Smooth muscle cell of the brain vasculature (primary cell): ENCODE results near the gene SLC6A3.
"Not testable (repeated sequence)": the region's sequence is repeated elsewhere in the genome, so short reads cannot be mapped to it uniquely, and the experiment has no call there.

Experiments
- DNase-seq: peaks from one replicate; pipeline ENCODE4 v3.0.0-alpha.2; 2012; ENCODE audit warnings: low read depth, low spot score

Gene SLC6A3

GRCh38 chr5:1465117-1465516, 19.9 kb upstream of the SLC6A3 start:
- no peak for DNase-seq

GRCh38 chr5:1464511-1464910, 19.3 kb upstream of the SLC6A3 start:
- DNase-seq, result no peak

GRCh38 chr5:1464096-1464446, 18.8 kb upstream of the SLC6A3 start:
- DNase-seq, result no peak

GRCh38 chr5:1463326-1464095, 18.3 kb upstream of the SLC6A3 start:
- DNase-seq, result no peak

- no peak for DNase-seq
Measured at GRCh38 chr5:1462358-1462757, 17.1 kb upstream of the SLC6A3 start.

- no peak for DNase-seq
Measured at GRCh38 chr5:1461396-1461795, 16.2 kb upstream of the SLC6A3 start.

- DNase-seq, result no peak
Measured at GRCh38 chr5:1460054-1460682, 14.9 kb upstream of the SLC6A3 start.

- not testable (repeated sequence) for DNase-seq
Measured at GRCh38 chr5:1459435-1459834, 14.2 kb upstream of the SLC6A3 start.

- not testable (repeated sequence) for DNase-seq
Measured at GRCh38 chr5:1456110-1456881, 11.1 kb upstream of the SLC6A3 start.

GRCh38 chr5:1453613-1454012, 8.4 kb upstream of the SLC6A3 start:
- DNase-seq, result no peak

GRCh38 chr5:1449081-1449630, 3.9 kb upstream of the SLC6A3 start:
- DNase-seq, result no peak

GRCh38 chr5:1448511-1449011, 3.3 kb upstream of the SLC6A3 start:
- no peak for DNase-seq

- DNase-seq, result no peak
Measured at GRCh38 chr5:1447671-1448361, 2.6 kb upstream of the SLC6A3 start.

- DNase-seq, result no peak
Measured at GRCh38 chr5:1446602-1447343, 1.5 kb upstream of the SLC6A3 start.

GRCh38 chr5:1445689-1446601, 705 bp upstream of the SLC6A3 start:
- DNase-seq, result no peak

- no peak for DNase-seq
Measured at GRCh38 chr5:1444361-1445189, 665 bp downstream of the SLC6A3 start.

- DNase-seq, result no peak
Measured at GRCh38 chr5:1443991-1444360, 1.3 kb downstream of the SLC6A3 start.

GRCh38 chr5:1443171-1443570, 2.1 kb downstream of the SLC6A3 start:
- no peak for DNase-seq
